Measurements from ENCODE around the gene PRRT3. TPM values are rescaled to one million over a fixed set of nuclear protein-coding genes. Genes with fewer than 3 reads are reported as not detected.
A peak's percentile ranks its signal among the peaks of the same experiment; 100 is the strongest.

Gene PRRT3
- total RNA-seq, 1 experiment from 2014 or later: 19.5 TPM

DNA sequence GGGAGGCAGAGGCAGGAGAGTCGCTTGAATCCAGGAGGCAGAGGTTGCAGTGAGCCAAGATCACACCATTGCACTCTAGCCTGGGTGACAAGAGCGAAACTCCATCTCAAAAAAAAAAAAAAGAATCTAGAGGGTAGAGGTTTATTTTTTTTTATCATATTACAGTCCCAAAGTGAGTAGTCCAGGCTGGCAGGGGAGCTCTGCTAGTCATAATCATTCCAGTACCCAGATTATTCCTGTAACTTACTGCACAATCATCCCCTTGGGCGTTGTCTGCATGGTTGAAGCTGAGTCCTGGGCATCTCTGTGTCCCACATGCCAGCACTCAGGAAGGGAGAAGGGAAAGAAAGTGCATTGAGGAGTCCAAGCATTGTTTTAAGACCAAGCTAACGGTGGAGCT lies 10.0 kb downstream of the PRRT3 start:
- no peak overlapping the region for H4K8ac ChIP-seq (replicated peaks; ENCODE audit: insufficient read length, low read depth, low read length)
- H3K36me3 Mint-ChIP-seq (ENCODE audit: insufficient read depth in 1 of 3, low read depth in 3 of 3): peaks cover 2 to 37% (median 13%) of the 10 kb centered on the region in 3 experiments; a peak in 6 of 7 replicates
- no peak overlapping the region for H2BK12ac ChIP-seq (ENCODE audit: insufficient read length, low read depth, low read length)
- peaks cover 7% of the 10 kb centered on the region for H3K27me3 Mint-ChIP-seq (ENCODE audit: low read depth)
- no peak overlapping the region for H3K18ac ChIP-seq (ENCODE audit: insufficient read length, low read depth, low read length)
- H3K79me1 ChIP-seq (ENCODE audit: insufficient read depth, low read depth, low read length, poor library complexity, severe bottlenecking): no peaks in the 10 kb centered on the region
- no peak for DNase-seq
- H2BK15ac ChIP-seq (ENCODE audit: low read depth, low read length): no peak overlapping the region
- no peaks in the 10 kb centered on the region for H3K9me3 ChIP-seq (ENCODE audit: control insufficient read depth, low read depth, low read length)
- H3K4me1 Mint-ChIP-seq: 0 out of 4 replicates have a peak, but pooled peaks cover 0 to 6% of the 10 kb centered on the region in 2 experiments
- H3K4me3 Mint-ChIP-seq: no peak overlapping the region; a peak in 1 of 5 replicates
- H2BK120ac ChIP-seq (ENCODE audit: low read depth, low read length, poor library complexity, severe bottlenecking): no peak overlapping the region
- H3K4ac ChIP-seq (ENCODE audit: low read depth, low read length): no peak overlapping the region
- no peak overlapping the region for H3K4me2 ChIP-seq (ENCODE audit: insufficient read depth, insufficient read length, low read length)
- no peak overlapping the region for H4K5ac ChIP-seq (ENCODE audit: insufficient read length, low read depth, low read length)
- no peaks in the 10 kb centered on the region for H4K20me1 ChIP-seq (ENCODE audit: control insufficient read depth, insufficient read depth, insufficient read length)
- no peak overlapping the region for H2BK20ac ChIP-seq (ENCODE audit: low read depth, low read length, poor library complexity, severe bottlenecking)
- no peak overlapping the region for H3K9ac ChIP-seq (ENCODE audit: extremely low read depth, insufficient read length, low read length)
- no peak overlapping the region for H3K56ac ChIP-seq (ENCODE audit: insufficient read length, low read depth, low read length)
- TF ChIP-seq, protein P1, sequence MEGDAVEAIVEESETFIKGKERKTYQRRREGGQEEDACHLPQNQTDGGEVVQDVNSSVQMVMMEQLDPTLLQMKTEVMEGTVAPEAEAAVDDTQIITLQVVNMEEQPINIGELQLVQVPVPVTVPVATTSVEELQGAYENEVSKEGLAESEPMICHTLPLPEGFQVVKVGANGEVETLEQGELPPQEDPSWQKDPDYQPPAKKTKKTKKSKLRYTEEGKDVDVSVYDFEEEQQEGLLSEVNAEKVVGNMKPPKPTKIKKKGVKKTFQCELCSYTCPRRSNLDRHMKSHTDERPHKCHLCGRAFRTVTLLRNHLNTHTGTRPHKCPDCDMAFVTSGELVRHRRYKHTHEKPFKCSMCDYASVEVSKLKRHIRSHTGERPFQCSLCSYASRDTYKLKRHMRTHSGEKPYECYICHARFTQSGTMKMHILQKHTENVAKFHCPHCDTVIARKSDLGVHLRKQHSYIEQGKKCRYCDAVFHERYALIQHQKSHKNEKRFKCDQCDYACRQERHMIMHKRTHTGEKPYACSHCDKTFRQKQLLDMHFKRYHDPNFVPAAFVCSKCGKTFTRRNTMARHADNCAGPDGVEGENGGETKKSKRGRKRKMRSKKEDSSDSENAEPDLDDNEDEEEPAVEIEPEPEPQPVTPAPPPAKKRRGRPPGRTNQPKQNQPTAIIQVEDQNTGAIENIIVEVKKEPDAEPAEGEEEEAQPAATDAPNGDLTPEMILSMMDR (conservative IDR thresholded peaks at IDR 0.05): no peak
- no peak overlapping the region for H4K91ac ChIP-seq (ENCODE audit: insufficient read length, low read depth, low read length)
- peak overlapping the region in 1 of 3 experiments; percentile 34; a peak in 1 of 7 replicates for H3K27ac Mint-ChIP-seq
- no CpG with 5 or more reads among the region's 4 CpGs for WGBS (ENCODE audit: extremely low coverage, insufficient read length, low lambda C conversion rate)
- no peaks in the 10 kb centered on the region for H3K4me1 ChIP-seq (ENCODE audit: insufficient read depth, low read length)
- H2AK5ac ChIP-seq (ENCODE audit: insufficient read length, low read length): no peak overlapping the region
- no peak overlapping the region for H3T11ph ChIP-seq (ENCODE audit: low read length)
- H3K23me2 ChIP-seq (ENCODE audit: insufficient read length, low read depth, low read length, poor library complexity, severe bottlenecking): peaks cover 11% of the 10 kb centered on the region
- no peak overlapping the region for H2BK5ac ChIP-seq (ENCODE audit: insufficient read length, low read length)
- no peak overlapping the region for H3K27ac ChIP-seq (ENCODE audit: insufficient read length, low read depth, low read length)
- peaks cover 0 to 2% of the 10 kb centered on the region in 2 experiments; a peak in 2 of 5 replicates for H3K9me3 Mint-ChIP-seq
- no peaks in the 10 kb centered on the region for H3K79me2 ChIP-seq (ENCODE audit: insufficient read depth, low read length)
- H2AFZ ChIP-seq (ENCODE audit: low read length): no peak overlapping the region
- H3K23ac ChIP-seq (ENCODE audit: insufficient read length, low read depth, low read length): no peak overlapping the region
- no peaks in the 10 kb centered on the region for H3K27me3 ChIP-seq (ENCODE audit: insufficient read depth, low read length)
- H3K14ac ChIP-seq (ENCODE audit: insufficient read depth, low read length): no peak overlapping the region

All from H9 (cell line).